Fibroblast of villous mesenchyme (primary cell): Measurements from ENCODE around the gene WDFY3. TPM values are rescaled to one million over a fixed set of nuclear protein-coding genes. Genes with fewer than 3 reads are reported as not detected.

Source experiments
- DNase-seq: peaks from one replicate; pipeline ENCODE4 v3.0.0-alpha.2; 2010; ENCODE audit warnings: low read depth
- H3K4me3 ChIP-seq: 2 replicates; pipeline ENCODE4 v1.5.1; 2011; ENCODE audit warnings: low read depth, mild to moderate bottlenecking, low read length
- CTCF ChIP-seq: IDR thresholded peaks from 2 replicates; pipeline ENCODE4 v1.5.1; 2012; ENCODE audit warnings: low read depth, mild to moderate bottlenecking, low read length; ENCODE audit not compliant: insufficient read depth
- total RNA-seq: library from RNA; depleted of rRNA; stranded (reverse); fragments of >200 nt; gene quantifications from 2 replicates; pipeline ENCODE4 v1.2.3, GENCODE V29; 2012

Gene WDFY3
- total RNA-seq, 1 donor: 98.0 TPM

DNA sequence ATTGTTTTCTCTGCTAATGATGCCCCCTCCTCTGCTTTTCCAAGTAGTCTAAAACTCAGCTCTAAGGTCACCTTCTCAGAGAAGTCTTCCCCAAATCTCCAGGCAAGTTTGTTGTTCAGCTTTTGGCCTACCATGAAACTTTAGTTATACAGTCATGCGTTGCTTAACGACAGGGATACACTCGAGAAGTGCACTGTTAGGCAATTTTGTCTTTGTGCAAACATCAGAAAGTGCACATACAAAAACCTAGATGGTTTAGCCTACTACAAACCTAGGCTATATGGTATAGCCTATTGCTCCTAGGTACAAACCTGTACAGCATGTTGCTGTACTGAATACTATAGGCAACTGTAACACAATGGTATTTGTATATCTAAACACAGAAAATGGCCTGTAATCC is 91.9 kb downstream of the WDFY3 start:
- DNase-seq: no peak
- no peak for TF ChIP-seq CTCF
- H3K4me3 ChIP-seq: no peak overlapping the region

DNA sequence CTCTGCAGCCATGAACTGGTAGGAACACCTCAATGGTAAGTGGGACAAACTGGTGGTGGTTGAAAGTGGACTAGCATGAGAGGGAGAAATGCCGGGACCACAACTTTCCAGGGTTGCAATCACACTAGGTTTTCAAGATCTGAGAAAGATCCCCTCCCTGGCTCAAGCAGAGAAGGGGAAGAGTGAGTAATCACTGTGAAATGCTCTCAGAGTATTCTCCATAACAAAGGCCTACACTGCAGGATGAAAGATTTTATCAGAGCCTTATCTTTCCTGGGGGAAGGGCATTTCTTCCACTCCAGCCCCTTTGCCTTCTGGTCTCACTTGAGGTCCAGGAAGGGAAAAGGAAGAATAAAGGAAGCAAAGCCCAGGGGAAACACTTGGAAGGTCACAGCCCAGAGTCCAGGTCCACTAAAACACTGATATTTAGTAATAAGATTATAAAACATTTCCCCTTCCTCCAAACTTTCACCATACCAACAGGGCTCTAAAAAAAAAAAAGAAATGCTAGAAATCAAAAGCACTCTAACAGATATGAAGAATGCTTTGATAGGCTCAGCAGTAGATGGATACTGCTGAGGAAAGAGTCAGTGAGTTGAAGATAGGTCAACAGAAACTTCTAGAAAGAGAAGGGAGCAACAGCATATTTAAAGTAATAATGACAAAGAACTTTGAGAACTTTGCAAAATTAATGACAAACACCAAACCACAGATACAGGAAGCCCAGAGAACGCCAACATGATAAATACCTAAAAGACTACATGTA is 95.9 kb downstream of the WDFY3 start:
- no peak for TF ChIP-seq CTCF
- no peak overlapping the region for H3K4me3 ChIP-seq
- peak; percentile 57 for DNase-seq

- H3K4me3 ChIP-seq: no peak overlapping the region
- no peak for TF ChIP-seq CTCF
- DNase-seq: no peak
Observed at GRCh38 chr4:84866295-84866694, 100.2 kb downstream of the WDFY3 start.

- DNase-seq: no peak
- no peak for TF ChIP-seq CTCF
- H3K4me3 ChIP-seq: no peak overlapping the region
Observed at GRCh38 chr4:84865600-84865999, 100.9 kb downstream of the WDFY3 start.

DNA sequence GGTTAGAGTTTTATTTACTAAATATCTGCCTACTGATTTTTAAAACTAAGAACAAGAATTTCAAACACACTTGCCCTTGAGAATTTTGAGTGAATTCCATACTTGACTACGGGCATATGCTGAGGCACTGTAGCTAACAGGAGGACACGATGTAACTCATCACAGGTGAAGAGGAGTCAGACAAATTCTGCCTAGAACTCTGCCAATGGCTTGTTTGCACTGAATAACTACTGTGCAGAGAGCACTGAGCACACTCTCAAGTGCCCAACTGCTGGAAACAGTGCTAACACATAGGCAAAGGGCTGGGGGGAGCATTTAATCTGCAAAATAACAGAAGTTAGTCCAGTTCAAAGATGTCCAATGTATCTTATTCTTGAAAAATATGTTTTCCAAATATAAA is 104.4 kb downstream of the WDFY3 start:
- no peak for TF ChIP-seq CTCF
- DNase-seq: no peak
- H3K4me3 ChIP-seq: no peak overlapping the region

- no peak for DNase-seq
- no peak overlapping the region for H3K4me3 ChIP-seq
- no peak for TF ChIP-seq CTCF
Observed at GRCh38 chr4:84857296-84857695, 109.2 kb downstream of the WDFY3 start.
